Neural progenitor cell (in vitro differentiated cells): ENCODE data around the gene EHBP1.

ENCODE experiments used
- EZH2 ChIP-seq: fragments of 200-600 bp; sonication (generic); IDR thresholded peaks from 2 replicates; pipeline ENCODE4 v1.6.1; 2017; ENCODE audit warnings: antibody characterized with exemption, mild to moderate bottlenecking, moderate library complexity
- EZH2phosphoT487 ChIP-seq: fragments of 200-600 bp; sonication (generic); IDR thresholded peaks from 2 replicates; pipeline ENCODE4 v1.6.1; 2017; ENCODE audit warnings: antibody characterized with exemption
- TF ChIP-seq, protein P1 (sequence below): fragments of 200-600 bp; sonication (generic); IDR thresholded peaks from 2 replicates; pipeline ENCODE4 v1.5.1; 2017; ENCODE audit warnings: antibody characterized with exemption, mild to moderate bottlenecking

GRCh38 chr2:62868947-62869346 is 163.4 kb downstream of the EHBP1 start:
- TF ChIP-seq, protein P1, sequence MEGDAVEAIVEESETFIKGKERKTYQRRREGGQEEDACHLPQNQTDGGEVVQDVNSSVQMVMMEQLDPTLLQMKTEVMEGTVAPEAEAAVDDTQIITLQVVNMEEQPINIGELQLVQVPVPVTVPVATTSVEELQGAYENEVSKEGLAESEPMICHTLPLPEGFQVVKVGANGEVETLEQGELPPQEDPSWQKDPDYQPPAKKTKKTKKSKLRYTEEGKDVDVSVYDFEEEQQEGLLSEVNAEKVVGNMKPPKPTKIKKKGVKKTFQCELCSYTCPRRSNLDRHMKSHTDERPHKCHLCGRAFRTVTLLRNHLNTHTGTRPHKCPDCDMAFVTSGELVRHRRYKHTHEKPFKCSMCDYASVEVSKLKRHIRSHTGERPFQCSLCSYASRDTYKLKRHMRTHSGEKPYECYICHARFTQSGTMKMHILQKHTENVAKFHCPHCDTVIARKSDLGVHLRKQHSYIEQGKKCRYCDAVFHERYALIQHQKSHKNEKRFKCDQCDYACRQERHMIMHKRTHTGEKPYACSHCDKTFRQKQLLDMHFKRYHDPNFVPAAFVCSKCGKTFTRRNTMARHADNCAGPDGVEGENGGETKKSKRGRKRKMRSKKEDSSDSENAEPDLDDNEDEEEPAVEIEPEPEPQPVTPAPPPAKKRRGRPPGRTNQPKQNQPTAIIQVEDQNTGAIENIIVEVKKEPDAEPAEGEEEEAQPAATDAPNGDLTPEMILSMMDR: no peak
- TF ChIP-seq EZH2: no peak
- TF ChIP-seq EZH2phosphoT487: no peak
